A673 (cell line): Measurements from ENCODE around the gene MSN.

Source experiments
- CTCF ChIP-seq: fragments of 300-800, 200-600 bp; sonication (generic); conservative IDR thresholded peaks from 2 replicates; pipeline ENCODE4 v1.5.1; 2017; ENCODE audit warnings: low read depth, mild to moderate bottlenecking, antibody characterized with exemption, low read length, moderate library complexity, mixed read lengths
- EZH2 ChIP-seq: fragments of 200-600 bp; sonication (generic); IDR thresholded peaks from 2 replicates; pipeline ENCODE4 v1.6.1; 2017; ENCODE audit warnings: borderline replicate concordance, low read depth, mild to moderate bottlenecking, mixed read lengths, antibody characterized with exemption, low read length; ENCODE audit not compliant: poor library complexity, severe bottlenecking

DNA sequence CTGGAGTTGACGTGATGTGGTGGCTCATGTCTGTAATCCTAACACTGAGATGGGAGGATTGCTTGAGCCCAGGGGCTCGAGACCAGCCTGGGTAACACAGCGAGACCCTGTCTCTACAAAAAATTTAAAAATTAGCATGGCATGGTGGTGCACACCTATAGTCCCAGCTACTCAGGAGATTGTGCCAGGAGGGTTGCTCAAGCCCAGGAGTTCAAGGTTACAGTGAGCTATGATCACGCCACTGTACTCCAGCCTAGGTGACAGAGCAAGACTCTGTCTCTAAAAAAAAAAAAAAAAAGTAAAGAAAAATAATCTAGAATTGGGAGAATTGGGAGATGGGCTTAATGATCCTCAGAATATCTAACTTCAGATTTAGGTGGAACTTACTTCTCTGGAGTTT is 51.1 kb downstream of the MSN start:
- TF ChIP-seq CTCF (no peak), EZH2 (no peak)
